ENCODE results near the gene TXLNA.

GRCh38 chr1:32239337-32239736, 59.9 kb downstream of the TXLNA start:
- TF ChIP-seq, protein P1, sequence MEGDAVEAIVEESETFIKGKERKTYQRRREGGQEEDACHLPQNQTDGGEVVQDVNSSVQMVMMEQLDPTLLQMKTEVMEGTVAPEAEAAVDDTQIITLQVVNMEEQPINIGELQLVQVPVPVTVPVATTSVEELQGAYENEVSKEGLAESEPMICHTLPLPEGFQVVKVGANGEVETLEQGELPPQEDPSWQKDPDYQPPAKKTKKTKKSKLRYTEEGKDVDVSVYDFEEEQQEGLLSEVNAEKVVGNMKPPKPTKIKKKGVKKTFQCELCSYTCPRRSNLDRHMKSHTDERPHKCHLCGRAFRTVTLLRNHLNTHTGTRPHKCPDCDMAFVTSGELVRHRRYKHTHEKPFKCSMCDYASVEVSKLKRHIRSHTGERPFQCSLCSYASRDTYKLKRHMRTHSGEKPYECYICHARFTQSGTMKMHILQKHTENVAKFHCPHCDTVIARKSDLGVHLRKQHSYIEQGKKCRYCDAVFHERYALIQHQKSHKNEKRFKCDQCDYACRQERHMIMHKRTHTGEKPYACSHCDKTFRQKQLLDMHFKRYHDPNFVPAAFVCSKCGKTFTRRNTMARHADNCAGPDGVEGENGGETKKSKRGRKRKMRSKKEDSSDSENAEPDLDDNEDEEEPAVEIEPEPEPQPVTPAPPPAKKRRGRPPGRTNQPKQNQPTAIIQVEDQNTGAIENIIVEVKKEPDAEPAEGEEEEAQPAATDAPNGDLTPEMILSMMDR (IDR thresholded peaks at IDR 0.05) = no peak
- no peak for TF ChIP-seq EP300 (IDR thresholded peaks at IDR 0.05)
